ENCODE results near the gene DRAXIN.

DNA sequence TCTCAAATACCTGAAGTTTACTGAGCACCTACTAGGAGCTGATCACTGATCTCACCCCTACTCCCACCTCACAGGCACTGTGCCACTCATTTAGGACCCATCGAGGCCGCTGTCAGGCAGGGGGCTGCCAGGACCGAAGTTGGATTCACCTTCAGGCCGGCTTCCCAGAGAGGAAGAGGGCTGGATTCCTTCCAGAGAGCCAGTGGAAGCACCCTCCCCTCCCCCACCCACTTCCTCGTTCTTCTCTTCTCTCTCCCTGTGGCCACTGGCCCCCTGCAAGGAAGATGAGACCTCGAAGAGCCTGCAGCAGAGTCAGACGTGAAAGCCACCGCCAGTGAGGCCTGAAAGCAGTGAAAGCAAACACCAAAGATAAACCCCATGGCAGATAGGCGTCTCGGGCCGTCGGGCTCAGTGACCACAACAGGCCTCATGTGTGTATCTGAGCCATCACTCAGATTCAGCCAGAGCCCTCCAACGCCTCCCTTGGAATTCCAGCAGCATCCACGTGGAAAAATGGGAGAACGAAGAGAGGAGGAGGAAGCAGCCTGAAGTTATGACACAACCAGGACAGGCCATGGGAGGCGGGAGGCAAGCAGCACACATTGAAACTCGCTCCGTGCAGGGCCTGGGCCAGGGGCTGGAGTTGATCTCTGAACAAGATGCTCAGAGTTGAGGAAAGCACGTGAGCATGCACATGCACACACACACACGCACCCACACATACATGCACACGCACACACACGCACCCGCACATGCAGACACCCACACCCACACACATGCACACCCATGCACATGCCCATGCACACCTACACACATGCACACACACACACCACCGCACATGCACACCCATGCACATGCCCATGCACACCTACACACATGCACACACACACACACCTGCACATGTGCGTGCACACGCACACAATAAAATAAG, 38.3 kb downstream of the DRAXIN start:
- TF ChIP-seq, protein P1, sequence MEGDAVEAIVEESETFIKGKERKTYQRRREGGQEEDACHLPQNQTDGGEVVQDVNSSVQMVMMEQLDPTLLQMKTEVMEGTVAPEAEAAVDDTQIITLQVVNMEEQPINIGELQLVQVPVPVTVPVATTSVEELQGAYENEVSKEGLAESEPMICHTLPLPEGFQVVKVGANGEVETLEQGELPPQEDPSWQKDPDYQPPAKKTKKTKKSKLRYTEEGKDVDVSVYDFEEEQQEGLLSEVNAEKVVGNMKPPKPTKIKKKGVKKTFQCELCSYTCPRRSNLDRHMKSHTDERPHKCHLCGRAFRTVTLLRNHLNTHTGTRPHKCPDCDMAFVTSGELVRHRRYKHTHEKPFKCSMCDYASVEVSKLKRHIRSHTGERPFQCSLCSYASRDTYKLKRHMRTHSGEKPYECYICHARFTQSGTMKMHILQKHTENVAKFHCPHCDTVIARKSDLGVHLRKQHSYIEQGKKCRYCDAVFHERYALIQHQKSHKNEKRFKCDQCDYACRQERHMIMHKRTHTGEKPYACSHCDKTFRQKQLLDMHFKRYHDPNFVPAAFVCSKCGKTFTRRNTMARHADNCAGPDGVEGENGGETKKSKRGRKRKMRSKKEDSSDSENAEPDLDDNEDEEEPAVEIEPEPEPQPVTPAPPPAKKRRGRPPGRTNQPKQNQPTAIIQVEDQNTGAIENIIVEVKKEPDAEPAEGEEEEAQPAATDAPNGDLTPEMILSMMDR (IDR thresholded peaks at IDR 0.05; ENCODE audit: insufficient read depth, low read depth, low read length), result no peak
- no peak for TF ChIP-seq EZH2 (IDR thresholded peaks at IDR 0.05; ENCODE audit: insufficient read depth, low read length)
